OCI-LY1 (cell line): ENCODE results near the gene EFNA3.

ENCODE experiments used
- EZH2 ChIP-seq: fragments of 200-600 bp; sonication (generic), shearing (Covaris generic); IDR thresholded peaks from 2 replicates; pipeline ENCODE4 v1.8.0; 2017; ENCODE audit warnings: borderline replicate concordance, mixed run types, mild to moderate bottlenecking, antibody characterized with exemption, low read length, moderate library complexity, mixed read lengths
- TF ChIP-seq, protein P1 (sequence below): fragments of 200-600 bp; sonication (generic), shearing (Covaris generic); IDR thresholded peaks from 2 replicates; pipeline ENCODE4 v1.5.1; 2017; ENCODE audit warnings: mild to moderate bottlenecking, antibody characterized with exemption, low read length, moderate library complexity, mixed read lengths

DNA sequence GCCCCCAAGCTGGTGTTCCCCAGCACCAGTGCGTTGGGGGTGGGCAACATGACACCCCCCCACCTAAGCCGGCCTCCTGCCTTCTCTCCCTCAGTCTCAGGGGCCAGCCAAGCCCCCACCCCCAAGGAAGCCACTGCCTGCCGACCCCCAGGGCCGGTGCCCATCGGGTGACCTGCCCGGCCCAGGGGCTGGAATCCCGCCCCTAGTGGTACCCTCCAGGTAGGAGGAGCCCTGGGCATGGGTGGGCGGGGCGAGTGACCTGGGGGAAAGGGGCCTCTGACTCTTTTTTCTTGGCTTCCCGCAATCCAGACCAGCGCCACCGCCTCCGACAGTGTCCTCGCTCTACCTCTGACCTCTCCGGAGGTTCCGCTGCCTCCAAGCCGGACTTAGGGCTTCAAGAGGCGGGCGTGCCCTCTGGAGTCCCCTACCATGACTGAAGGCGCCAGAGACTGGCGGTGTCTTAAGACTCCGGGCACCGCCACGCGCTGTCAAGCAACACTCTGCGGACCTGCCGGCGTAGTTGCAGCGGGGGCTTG lies 16.4 kb upstream of the EFNA3 start:
- TF ChIP-seq, protein P1, sequence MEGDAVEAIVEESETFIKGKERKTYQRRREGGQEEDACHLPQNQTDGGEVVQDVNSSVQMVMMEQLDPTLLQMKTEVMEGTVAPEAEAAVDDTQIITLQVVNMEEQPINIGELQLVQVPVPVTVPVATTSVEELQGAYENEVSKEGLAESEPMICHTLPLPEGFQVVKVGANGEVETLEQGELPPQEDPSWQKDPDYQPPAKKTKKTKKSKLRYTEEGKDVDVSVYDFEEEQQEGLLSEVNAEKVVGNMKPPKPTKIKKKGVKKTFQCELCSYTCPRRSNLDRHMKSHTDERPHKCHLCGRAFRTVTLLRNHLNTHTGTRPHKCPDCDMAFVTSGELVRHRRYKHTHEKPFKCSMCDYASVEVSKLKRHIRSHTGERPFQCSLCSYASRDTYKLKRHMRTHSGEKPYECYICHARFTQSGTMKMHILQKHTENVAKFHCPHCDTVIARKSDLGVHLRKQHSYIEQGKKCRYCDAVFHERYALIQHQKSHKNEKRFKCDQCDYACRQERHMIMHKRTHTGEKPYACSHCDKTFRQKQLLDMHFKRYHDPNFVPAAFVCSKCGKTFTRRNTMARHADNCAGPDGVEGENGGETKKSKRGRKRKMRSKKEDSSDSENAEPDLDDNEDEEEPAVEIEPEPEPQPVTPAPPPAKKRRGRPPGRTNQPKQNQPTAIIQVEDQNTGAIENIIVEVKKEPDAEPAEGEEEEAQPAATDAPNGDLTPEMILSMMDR: no peak
- no peak for TF ChIP-seq EZH2
